Effector memory CD4-positive, alpha-beta T cell (primary cell): ENCODE data around the gene MAZ.

Experiments
- DNase-seq, 3 donors: peaks; one replicate each; pipeline ENCODE4 v3.0.0-alpha.2; 2020
- H3K27ac ChIP-seq: 2 replicates; pipeline ENCODE4 v1.7.0; 2013; ENCODE audit warnings: mild to moderate bottlenecking, low read length, moderate library complexity; ENCODE audit not compliant: insufficient read depth, poor library complexity, severe bottlenecking
- H3K27me3 ChIP-seq: replicated peaks from 2 replicates; pipeline ENCODE4 v1.7.0; 2013; ENCODE audit warnings: mild to moderate bottlenecking, low read length; ENCODE audit not compliant: insufficient read depth, control insufficient read depth, poor library complexity, severe bottlenecking
- H3K36me3 ChIP-seq: 2 replicates; pipeline ENCODE4 v1.7.0; 2013; ENCODE audit warnings: mild to moderate bottlenecking, low read length, moderate library complexity; ENCODE audit not compliant: control insufficient read depth, insufficient read depth
- H3K4me1 ChIP-seq: 2 replicates; pipeline ENCODE4 v1.7.0; 2013; ENCODE audit warnings: low read length, mild to moderate bottlenecking; ENCODE audit not compliant: control insufficient read depth, insufficient read depth, poor library complexity, severe bottlenecking
- H3K4me3 ChIP-seq: 2 replicates; pipeline ENCODE4 v1.7.0; 2013; ENCODE audit warnings: low read length, low read depth, mild to moderate bottlenecking; ENCODE audit not compliant: insufficient read depth, poor library complexity, severe bottlenecking
- H3K9me3 ChIP-seq: 2 replicates; pipeline ENCODE4 v1.7.0; 2013; ENCODE audit warnings: mild to moderate bottlenecking, low read length, moderate library complexity; ENCODE audit not compliant: control insufficient read depth

MAZ gene

DNA sequence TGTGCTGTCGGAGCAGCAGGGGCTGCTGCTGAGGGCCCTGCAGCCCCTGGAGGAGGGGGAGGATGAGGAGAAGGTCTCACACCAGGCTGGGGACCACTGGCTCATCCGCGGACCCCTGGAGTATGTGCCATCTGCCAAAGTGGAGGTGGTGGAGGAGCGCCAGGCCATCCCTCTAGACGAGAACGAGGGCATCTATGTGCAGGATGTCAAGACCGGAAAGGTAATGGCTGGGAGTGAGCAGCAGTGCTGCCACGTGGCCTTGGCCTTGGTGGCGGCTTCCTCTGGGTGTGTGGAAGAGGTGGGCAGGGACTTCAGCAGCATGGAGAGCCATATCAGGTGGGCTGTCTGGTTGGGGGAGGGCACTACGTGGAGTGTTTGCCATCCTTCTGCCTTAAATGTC is 33.9 kb downstream of the MAZ start:
- no peak for DNase-seq
- Histone ChIP-seq H3K4me1 (no peaks in the 10 kb centered on the region), H3K9me3 (no peaks in the 10 kb centered on the region)

DNA sequence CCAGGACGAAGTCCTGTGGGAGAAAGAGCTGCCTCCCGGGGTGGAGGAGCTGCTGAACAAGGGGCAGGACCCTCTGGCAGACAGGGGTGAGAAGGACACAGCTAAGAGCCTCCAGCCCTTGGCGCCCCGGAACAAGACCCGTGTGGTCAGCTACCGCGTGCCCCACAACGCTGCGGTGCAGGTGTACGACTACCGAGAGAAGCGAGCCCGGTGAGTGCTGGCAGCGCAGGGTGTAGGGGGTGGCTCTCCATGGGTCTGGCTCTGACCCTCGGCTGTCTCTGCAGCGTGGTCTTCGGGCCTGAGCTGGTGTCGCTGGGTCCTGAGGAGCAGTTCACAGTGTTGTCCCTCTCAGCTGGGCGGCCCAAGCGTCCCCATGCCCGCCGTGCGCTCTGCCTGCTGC is 35.3 kb downstream of the MAZ start:
- H3K4me3 ChIP-seq, result no peak overlapping the region
- DNase-seq, result no peak
- peaks cover 92% of the 10 kb centered on the region for H3K36me3 ChIP-seq

More for the DNA sequence above, 33.9 kb downstream of the MAZ start:
- peaks cover 90% of the 10 kb centered on the region for H3K36me3 ChIP-seq
- no peak overlapping the region for H3K27ac ChIP-seq
- H3K27me3 ChIP-seq, result no peaks in the 10 kb centered on the region
- no peak overlapping the region for H3K4me3 ChIP-seq

DNA sequence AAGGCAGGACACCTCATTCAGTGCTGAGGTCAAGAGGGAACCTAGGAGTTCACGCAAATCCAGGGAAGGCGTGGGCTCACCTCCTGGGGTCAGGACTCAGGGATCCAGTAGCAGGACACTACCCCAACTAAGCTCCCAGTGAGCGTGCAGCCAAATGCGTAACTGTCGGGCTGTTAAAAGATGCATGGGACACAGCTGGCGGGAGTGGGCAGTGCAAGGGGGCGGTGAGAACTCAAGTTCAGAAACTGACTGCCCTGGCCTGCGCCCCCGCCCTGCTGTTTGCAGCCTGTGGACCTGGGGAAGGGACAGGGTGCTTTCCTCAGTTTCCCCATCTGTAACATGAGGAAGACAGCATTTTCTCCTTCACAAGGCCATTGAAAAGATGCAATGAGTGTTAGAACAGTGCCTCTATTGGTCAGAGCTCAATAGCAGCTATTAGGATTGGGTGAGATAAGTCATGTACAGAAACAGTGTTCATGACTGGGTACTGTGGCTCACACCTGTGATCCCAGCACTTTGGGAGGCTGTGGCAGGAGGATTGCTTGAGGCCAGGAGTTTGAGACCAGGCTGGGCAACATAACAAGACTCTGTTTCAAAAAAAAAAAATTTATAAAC is 36.5 kb downstream of the MAZ start:
- Histone ChIP-seq H3K4me3 (no peak overlapping the region), H3K9me3 (no peaks in the 10 kb centered on the region), H3K27me3 (no peaks in the 10 kb centered on the region), H3K4me1 (no peaks in the 10 kb centered on the region), H3K36me3 (peaks cover 91% of the 10 kb centered on the region), H3K27ac (no peak overlapping the region)
- no peak for DNase-seq

More for the DNA sequence above, 35.3 kb downstream of the MAZ start:
- H3K27me3 ChIP-seq, result no peaks in the 10 kb centered on the region
- no peaks in the 10 kb centered on the region for H3K9me3 ChIP-seq
- no peaks in the 10 kb centered on the region for H3K4me1 ChIP-seq
- no peak overlapping the region for H3K27ac ChIP-seq

DNA sequence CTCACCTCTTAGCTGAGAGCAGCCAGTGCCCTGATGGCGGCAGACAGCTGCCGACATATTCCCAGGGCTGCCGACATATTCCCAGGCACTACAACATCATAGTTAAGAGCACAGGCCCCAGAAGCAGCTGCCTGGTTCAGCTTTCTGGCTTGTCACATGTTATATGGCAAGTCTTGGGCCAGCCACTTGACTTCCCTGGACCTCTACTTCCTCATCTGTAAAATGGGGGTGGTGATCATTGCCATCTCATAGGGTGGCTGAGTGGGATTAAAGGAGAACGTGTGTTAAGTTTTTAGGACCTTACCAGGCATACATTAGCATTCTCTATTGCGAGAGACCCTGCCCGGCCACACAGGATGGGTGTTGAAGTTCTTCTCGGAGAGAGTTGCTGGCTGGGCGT is 37.6 kb downstream of the MAZ start:
- Histone ChIP-seq H3K27ac (no peak overlapping the region), H3K9me3 (no peaks in the 10 kb centered on the region), H3K36me3 (peaks cover 82% of the 10 kb centered on the region), H3K27me3 (no peaks in the 10 kb centered on the region), H3K4me3 (no peak overlapping the region), H3K4me1 (no peaks in the 10 kb centered on the region)
- DNase-seq, result no peak

DNA sequence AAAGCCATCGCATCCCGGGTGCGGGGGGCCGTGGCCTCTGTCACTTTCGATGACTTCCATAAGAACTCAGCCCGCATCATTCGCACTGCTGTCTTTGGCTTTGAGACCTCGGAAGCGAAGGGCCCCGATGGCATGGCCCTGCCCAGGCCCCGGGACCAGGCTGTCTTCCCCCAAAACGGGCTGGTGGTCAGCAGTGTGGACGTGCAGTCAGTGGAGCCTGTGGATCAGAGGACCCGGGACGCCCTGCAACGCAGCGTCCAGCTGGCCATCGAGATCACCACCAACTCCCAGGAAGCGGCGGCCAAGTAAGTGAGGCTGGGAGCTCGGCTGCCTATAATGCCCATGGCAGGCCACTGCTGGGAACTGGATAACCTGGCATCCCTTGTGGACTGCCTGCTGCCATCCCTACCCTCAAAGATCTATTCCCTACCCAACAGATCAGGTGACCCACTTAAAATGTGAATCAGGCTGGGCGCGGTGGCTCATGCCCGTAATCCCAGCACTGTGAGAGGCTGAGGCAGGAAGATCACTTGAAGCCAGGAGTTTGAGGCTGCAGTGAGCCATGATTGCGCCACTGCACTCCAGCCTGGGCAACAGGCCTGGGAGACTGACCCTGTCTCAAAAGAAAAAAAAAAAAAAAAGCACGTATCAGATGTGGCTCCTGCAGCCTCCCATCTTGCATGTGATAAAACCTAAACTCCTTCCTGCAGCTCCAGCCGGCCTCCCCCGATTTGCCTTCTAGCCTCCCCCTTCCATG is 38.4 kb downstream of the MAZ start:
- Histone ChIP-seq H3K9me3 (no peaks in the 10 kb centered on the region), H3K36me3 (peaks cover 75% of the 10 kb centered on the region), H3K27ac (no peak overlapping the region), H3K4me1 (no peaks in the 10 kb centered on the region), H3K4me3 (no peak overlapping the region), H3K27me3 (no peaks in the 10 kb centered on the region)
- no peak for DNase-seq

DNA sequence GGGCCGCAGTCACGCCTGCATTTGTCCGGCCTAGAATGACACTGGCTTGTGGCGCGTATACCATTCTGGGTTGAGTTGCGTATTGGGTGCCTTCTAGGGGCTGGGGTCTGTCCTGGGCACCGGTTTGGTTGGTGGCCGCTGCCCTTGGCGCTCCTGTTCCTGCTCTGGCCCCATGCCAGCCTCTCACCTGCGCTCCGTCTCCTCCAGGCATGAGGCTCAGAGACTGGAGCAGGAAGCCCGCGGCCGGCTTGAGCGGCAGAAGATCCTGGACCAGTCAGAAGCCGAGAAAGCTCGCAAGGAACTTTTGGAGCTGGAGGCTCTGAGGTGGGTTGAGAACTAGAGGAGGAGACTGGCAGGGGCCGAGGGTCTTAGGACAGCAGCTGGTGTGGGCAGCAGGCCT is 39.3 kb downstream of the MAZ start:
- no peaks in the 10 kb centered on the region for H3K9me3 ChIP-seq

DNA sequence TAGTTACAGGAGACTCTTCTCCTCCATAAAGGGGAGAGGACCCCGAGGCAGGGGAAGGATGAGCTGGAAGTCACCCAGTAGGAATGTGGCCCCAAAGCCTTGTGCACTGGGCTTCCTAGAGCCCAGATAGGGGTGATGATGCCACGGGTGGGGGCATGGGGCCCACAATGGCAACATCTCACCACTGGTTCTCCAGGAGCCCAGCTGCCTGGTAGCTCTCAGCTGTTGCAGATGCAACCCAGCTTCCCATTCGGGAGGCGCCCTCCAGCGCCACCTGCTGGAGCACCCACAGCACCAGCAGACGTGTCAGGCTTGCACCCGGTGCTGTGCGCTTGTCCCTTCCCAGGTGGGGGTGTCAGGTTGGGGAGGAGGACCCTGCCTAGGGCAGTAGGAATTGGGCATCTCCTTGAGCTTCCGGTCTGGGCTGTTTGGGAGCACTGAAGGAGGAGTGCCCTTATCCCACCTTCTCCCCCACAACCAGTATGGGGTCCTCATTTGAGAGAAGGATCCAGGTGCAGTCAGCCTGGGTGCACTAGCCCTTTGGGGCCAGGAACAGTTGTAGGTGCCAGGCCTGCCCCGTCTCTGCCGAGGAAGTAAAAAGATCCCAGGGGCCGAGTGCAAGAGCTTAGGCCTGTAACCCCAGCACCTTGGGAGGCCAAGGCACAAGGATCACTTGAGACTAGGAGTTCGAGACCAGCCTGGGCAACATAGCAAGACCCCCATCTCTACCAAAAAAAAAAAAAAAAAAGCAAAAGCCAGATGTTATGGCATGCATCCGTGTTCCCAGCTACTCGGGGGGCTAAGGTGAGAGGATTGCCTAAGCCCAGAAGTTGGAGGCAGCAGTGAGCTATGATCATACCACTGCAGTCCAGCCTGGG is 42.3 kb downstream of the MAZ start:
- Histone ChIP-seq H3K9me3 (no peaks in the 10 kb centered on the region), H3K27me3 (no peaks in the 10 kb centered on the region), H3K27ac (no peak overlapping the region), H3K4me3 (no peak overlapping the region), H3K36me3 (peaks cover 41% of the 10 kb centered on the region), H3K4me1 (no peaks in the 10 kb centered on the region)
- DNase-seq, result peak; percentile 60 to 71 (median 61)

More for the DNA sequence above, 39.3 kb downstream of the MAZ start:
- Histone ChIP-seq H3K4me3 (no peak overlapping the region), H3K4me1 (no peaks in the 10 kb centered on the region), H3K27me3 (no peaks in the 10 kb centered on the region), H3K36me3 (peaks cover 66% of the 10 kb centered on the region), H3K27ac (no peak overlapping the region)
- no peak for DNase-seq

DNA sequence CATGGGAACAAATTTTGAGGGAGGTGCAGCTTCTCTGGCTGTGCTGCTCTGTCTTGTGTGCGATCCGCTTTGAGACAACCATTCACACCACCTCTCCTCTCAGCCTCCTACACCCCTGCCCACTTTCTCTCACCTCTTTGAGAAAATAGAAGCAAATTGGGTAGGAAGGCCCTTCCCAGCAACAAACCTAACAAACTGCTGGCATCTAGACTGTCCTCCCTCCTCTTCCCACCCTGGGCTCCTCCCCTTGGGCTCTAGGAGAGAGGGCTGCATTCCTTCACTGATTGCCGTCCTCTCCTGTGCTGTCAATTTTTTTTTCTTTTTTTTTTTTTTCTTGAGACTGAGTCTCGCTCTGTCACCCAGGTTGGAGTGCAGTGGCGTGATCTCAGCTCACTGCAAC is 43.2 kb downstream of the MAZ start:
- H3K4me1 ChIP-seq, result no peaks in the 10 kb centered on the region
- H3K9me3 ChIP-seq, result no peaks in the 10 kb centered on the region
- no peak overlapping the region for H3K4me3 ChIP-seq
- H3K27me3 ChIP-seq, result no peaks in the 10 kb centered on the region
- peaks cover 32% of the 10 kb centered on the region for H3K36me3 ChIP-seq
- H3K27ac ChIP-seq, result no peak overlapping the region
- DNase-seq, result no peak

DNA sequence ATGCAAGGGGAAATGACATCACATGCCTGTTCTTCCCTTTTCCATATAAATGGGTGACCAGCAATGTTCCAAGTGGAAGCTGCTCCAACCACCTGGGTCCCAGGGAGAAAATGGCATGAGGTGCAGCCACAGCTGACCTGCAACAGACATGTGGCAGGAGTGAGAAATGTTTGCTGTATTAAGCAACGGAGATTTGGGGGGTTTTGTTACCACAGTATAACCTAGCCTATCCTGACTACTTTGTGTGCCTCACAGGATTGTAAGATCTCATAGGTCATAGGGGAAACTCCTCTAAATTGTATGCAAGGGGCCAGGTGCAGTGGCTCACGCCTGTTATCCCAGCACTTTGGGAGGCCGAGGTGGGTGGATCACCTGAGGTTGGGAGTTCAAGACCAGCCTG is 44.7 kb downstream of the MAZ start:
- Histone ChIP-seq H3K27ac (no peak overlapping the region), H3K4me3 (no peak overlapping the region), H3K36me3 (peaks cover 17% of the 10 kb centered on the region), H3K9me3 (no peaks in the 10 kb centered on the region), H3K4me1 (no peaks in the 10 kb centered on the region), H3K27me3 (no peaks in the 10 kb centered on the region)
- no peak for DNase-seq

DNA sequence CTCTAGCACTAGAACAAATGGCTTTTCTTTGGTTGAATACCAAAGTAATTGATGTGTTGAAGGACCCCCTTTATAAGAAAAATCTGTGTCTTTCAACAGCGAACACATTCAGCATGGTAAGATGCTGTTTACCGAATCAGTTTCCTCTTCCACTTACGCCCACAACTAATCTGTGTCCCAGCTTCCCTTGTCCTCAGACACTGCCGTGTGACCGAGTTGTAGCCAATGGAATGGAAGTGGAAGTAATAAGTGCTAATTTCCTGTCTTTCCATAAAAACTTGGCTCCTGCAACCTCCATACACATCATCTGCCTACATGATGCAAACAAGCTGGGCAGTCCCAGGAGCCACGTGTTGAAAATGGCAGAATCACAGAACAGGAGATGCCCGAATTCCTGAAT is 46.3 kb downstream of the MAZ start:
- H3K4me3 ChIP-seq, result no peak overlapping the region
- H3K4me1 ChIP-seq, result no peaks in the 10 kb centered on the region
- DNase-seq, result no peak
- H3K36me3 ChIP-seq, result peaks cover 2% of the 10 kb centered on the region
- H3K27ac ChIP-seq, result no peak overlapping the region
- no peaks in the 10 kb centered on the region for H3K9me3 ChIP-seq
- H3K27me3 ChIP-seq, result no peaks in the 10 kb centered on the region
